ENCODE data around the gene NEK9.
"Not testable (repeated sequence)": the region's sequence is repeated elsewhere in the genome, so short reads cannot be mapped to it uniquely, and the experiment has no call there.

The NEK9 gene

DNA sequence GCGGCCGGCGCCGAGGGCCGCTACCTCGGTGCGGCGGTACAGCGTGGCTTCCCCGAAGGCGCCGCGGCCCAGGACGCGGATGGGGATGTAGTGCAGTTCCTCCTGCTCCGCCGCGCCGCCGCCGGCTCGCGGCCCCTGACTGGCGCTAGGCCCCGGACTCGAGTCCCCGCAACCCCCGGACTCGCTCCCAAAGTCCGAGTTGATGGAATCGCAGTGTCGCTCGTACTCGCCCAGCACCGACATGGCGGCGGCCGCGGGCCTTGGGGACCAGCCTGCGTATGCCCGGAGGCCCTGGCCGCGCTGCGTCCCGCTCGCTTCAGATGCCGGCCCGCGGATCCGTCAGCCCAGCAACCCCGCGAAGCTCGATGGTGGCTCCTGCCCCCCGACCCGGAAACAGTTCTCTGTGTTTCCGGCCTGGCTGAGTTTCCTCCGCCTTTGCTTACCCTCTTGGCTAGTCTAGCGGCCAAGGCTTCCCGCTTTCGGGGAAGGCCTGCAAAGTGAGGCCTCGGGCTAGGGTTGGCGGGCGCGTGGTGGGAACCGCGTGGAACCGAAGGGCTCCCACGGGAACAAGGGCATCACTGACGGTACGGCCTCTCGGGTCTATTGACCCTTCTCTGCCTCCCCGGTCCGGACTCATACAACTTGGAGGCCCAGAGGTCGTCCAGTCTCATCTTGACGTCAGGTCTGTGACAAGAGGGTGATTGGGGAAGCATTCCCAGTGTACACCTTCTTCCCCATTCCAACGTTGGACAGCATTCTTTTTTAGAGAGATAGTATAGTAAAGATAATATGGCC is at the start of gene NEK9:
NEK9 (minus strand) TSS at position 370 of the 795 bp plus-strand sequence; CDS start at position 243, 127 bp downstream.
- DNase-seq, result peak; percentile 89 to 97 (median 95)

DNA sequence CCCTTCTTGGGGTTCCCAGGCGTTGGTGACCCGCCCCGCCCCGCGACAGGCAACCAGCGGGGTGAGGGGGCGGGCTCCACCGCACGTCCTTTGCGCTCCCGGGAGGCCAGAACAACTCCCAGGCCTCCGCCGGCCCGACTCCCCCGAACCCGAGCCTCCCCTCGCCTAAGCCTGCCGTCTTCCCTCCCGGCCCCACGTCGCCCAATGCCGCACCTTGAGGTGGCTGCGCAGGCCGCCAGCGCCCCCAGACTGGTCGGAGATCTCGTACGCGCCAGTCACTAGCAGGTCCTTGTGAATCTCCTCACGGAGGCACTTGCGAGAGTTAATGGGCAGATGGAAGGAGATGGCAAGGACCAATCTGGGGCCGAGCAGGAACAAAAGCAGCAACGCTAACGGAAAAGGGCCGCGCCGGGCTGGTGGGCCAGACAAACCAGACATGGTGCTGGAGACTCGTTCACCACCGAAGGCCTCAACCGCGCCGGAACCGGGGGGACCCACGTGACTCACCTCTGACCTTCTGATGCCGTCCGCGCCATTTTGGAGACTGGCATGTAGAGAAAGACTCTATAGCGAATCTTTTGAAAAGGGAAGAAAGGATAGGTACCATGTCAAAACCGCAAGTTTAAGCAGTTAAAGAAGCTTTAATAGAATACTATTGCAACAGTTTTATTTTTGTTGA is 49.4 kb upstream of the NEK9 start, which contains the start of gene TMED10:
TMED10 (minus strand) TSS at position 471 of the 679 bp plus-strand sequence; CDS start at position 438, 33 bp downstream.
- DNase-seq, result peak; percentile 94 to 99 (median 98)

DNA sequence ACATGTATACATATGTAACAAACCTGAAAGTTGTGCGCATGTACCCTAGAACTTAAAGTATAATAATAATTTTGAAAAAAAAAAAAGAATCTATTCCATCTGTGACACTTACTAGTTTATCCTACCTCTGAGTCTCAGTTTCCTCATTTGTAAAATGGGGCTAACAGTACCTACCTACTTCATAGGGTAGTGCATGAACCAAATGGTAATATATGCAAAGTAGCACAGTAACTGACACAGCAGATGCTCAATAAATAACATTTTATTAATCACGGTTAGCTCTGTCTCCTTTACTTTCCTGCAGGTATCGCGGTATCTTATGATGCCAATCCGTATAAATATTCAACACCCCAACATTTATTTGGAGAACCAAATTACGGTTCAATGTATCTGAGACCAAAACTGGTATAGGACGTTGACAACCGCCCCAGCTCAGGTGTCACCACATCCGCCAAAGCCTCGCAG is 48.9 kb upstream of the NEK9 start:
- no peak for DNase-seq

DNA sequence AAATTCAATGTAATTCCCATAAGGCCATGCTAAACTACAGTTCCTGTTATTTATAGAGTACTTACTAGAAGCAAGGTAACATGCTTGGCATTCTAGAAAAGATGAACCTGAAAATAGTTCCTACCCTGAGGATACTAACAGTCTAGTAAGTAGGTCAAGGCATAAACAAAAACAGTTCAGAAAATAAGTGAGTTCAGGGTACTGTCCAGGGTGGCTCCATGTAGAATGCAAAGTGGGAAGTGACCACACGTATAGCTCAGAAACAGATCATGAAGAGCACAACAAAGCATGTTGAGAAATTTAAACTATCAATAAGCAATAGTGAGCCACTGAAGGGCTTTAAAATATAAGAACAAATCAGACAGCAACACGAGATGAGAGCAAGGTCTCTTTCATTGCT is 47.2 kb upstream of the NEK9 start:
- no peak for DNase-seq

DNA sequence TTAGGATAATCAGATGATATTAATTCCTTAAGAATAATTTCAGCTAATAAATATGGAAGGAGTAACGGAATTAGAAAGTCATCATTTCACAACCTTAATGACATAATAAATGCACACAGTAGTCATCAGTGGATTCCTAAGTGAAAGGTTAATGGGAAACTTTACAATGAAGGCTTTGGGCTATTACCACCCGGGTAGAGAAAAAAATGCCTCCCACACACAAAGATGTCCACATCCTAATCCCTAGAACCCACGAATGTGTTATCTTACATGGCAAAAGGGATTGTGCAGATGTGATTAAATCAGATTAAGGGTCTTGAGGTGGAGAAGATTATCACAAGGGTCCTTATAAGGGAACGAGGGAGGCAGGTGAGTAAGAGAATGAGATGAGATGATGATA is 43.9 kb upstream of the NEK9 start:
- no peak for DNase-seq

DNA sequence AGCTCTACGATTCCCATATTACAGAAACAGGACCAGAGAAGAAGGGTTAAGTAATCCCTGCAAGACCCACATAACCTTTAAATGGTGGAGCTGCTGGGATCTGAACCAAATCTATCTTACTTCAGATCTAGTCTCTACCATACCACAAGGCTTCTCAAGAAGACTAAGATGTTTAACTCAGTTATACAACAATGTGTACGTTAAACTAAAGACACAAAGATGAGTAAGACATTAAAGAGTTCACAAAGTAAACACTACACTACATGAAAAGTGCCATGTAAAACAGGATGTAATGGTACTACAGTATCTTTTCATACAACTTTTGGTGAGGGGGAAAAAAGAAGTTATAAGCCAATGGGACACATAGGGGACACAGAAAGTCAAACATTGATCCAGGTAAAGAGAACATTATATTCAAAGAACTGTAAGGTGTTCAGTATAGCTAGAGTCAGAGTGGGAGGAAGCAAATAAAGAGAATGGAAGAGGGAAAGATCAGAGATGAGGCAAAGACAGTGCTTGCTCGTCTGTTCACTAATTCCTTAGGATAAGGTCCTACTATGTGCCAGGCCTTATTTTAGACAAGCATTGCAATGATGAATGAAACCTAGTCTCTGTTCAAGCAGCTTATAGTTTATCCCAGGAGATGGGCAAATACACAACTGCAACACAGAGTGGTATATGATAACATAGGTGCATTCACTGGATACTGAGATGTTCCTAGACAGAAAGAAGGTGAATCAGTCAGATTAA is 41.9 kb upstream of the NEK9 start:
- DNase-seq, result no peak

DNA sequence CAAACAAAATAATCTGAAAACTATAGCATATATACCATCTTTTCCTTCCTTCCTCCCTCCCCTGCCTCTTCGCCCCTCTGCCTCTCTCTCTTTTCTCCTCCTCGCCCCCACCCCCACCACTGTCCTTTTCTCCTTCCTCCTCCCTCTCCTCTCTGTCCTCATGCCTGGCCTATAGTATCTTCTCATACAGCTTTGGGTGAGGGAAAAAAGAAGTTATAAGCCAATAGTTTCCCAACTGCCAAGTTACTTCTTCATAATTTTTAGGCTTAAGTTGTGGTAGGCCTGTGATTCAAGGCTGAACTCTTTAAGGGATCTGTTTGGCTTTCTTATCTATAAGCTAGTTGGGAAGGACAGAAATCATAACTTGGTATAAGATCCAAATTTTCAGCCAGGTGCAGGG is 40.5 kb upstream of the NEK9 start:
- no peak for DNase-seq

- no peak for DNase-seq
These were observed 38.9 kb upstream of the NEK9 start for GRCh38 chr14:75165586-75166391.

- no peak for DNase-seq
These were observed 38.0 kb upstream of the NEK9 start for GRCh38 chr14:75164809-75165208.

- DNase-seq, result no peak
These were observed 36.8 kb upstream of the NEK9 start for GRCh38 chr14:75163677-75164076.

DNA sequence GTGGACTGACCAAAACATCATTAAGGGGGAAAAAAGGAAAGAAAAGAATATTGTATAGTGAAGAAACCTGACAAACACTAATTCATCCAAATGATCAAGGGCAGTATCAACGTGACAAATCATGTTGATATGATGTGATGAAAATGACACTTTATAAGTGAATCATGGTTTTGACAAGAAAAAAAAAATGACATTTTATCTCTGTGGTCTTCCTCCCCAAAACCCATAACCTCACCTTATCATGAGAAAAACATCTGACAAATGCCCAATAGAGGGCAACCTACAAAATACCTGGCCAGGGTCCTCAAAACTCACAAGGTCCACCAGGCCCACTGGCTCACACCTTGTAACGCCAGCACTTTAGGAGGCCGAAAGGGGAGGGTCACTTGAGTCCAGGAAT is 35.8 kb upstream of the NEK9 start:
- DNase-seq, result no peak

GRCh38 chr14:75158843-75159614 is 32.2 kb upstream of the NEK9 start:
- no peak for DNase-seq

GRCh38 chr14:75156901-75157300 is 30.1 kb upstream of the NEK9 start:
- no peak for DNase-seq

DNA sequence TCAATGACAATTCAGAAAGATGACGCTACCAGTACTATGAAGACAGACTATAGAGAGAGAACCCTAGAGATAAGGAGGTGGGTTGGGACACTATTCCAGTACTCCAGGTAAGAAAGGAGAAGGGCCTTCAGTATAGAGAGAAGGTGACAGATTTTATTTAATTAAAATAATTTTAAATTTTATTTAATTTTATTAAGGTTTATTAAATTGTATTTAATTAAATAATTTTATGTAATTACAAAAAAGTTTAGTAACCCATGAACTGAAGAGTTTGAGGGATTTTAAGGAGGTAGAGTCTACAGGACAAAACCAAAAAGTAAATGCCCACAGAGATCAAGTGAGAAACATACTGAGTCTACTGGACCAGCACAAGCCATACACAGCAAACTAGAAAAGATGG is 29.3 kb upstream of the NEK9 start:
- no peak for DNase-seq

- DNase-seq, result no peak
These were observed 28.3 kb upstream of the NEK9 start for GRCh38 chr14:75155169-75155568.

- no peak for DNase-seq
These were observed 26.4 kb upstream of the NEK9 start for GRCh38 chr14:75153295-75153694.

GRCh38 chr14:75151851-75152250 is 25.0 kb upstream of the NEK9 start:
- DNase-seq, result no peak

DNA sequence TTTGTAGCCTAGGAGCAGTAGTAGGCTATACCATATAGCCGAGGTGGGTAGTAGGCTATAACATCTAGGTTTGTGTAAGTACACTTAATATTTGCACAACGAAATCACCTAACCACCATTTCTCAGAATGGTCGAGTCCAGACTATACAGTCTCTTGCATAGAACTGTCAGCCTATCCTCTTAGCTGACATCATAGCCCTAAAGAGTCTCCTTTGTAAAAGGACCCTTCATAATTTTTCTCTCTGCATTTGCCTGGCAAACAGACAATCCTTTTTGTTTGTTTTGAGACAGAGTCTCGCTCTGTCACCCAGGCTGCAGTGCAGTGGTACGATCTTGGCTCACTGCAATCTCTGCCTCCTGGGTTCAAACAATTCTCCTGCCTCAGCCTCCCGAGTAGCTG is 23.8 kb upstream of the NEK9 start:
- DNase-seq, result not testable (repeated sequence)

- no peak for DNase-seq
These were observed 23.3 kb upstream of the NEK9 start for GRCh38 chr14:75150150-75150549.

GRCh38 chr14:75147423-75148071 is 20.7 kb upstream of the NEK9 start:
- DNase-seq, result no peak

DNA sequence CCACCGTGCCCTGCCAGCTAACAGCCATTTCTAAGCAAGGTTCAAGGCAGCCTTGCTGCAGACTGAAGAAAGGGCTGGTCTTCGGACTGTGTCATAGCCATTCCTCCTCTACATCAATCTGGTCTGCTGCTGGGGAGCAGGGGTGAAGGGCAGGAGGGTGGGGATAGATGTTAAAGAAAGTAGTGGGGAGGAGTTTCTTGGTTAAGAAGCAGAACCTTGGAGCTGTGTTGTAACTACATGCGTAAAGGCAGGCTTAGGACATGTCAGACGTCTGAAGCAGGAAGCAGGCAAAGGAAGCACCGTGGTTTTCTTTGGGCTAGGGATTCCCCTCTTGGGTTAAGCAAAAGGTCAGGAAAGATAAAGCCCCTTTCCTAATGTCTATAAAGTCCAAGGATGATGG is 18.1 kb upstream of the NEK9 start:
- no peak for DNase-seq
